A204.1 (cell line): Measurements from ENCODE around the gene MTHFD2L.

ENCODE experiments used
- FAIRE-seq: peaks from 2 replicates; lab custom pipeline; 2012; peaks lifted over from hg19 to GRCh38; lab: Jason Lieb, UNC

The MTHFD2L gene

GRCh38 chr4:74307170-74307569 is 149.3 kb downstream of the MTHFD2L start:
- FAIRE-seq: no peak

GRCh38 chr4:74308215-74308614 is 150.3 kb downstream of the MTHFD2L start, which contains the start of gene EPGN:
Gene EPGN (plus strand): TSS chr4:74308470. CDS start chr4:74308534, 64 bp downstream.
- FAIRE-seq: no peak

GRCh38 chr4:74309223-74309622 is 151.3 kb downstream of the MTHFD2L start:
- no peak for FAIRE-seq

GRCh38 chr4:74311696-74312313 is 153.9 kb downstream of the MTHFD2L start:
- FAIRE-seq: peak; percentile 83

GRCh38 chr4:74314329-74314728 is 156.4 kb downstream of the MTHFD2L start:
- FAIRE-seq: no peak

GRCh38 chr4:74314944-74315343 is 157.0 kb downstream of the MTHFD2L start:
- no peak for FAIRE-seq

GRCh38 chr4:74315376-74315775 is 157.5 kb downstream of the MTHFD2L start:
- no peak for FAIRE-seq

GRCh38 chr4:74316397-74316796 is 158.5 kb downstream of the MTHFD2L start:
- FAIRE-seq: no peak

- FAIRE-seq: no peak
Observed at GRCh38 chr4:74317616-74318246, 159.8 kb downstream of the MTHFD2L start.

- FAIRE-seq: no peak
Observed at GRCh38 chr4:74318276-74318675, 160.4 kb downstream of the MTHFD2L start.

GRCh38 chr4:74319470-74319869 is 161.6 kb downstream of the MTHFD2L start:
- no peak for FAIRE-seq

GRCh38 chr4:74320559-74321118 is 162.7 kb downstream of the MTHFD2L start:
- no peak for FAIRE-seq

GRCh38 chr4:74322301-74322700 is 164.4 kb downstream of the MTHFD2L start:
- FAIRE-seq: no peak

- no peak for FAIRE-seq
Observed at GRCh38 chr4:74323663-74324062, 165.7 kb downstream of the MTHFD2L start.

GRCh38 chr4:74324262-74324661 is 166.3 kb downstream of the MTHFD2L start:
- no peak for FAIRE-seq

- peak; percentile 43 for FAIRE-seq
Observed at GRCh38 chr4:74325886-74326285, 168.0 kb downstream of the MTHFD2L start.

GRCh38 chr4:74327762-74328161 is 169.8 kb downstream of the MTHFD2L start:
- FAIRE-seq: no peak

- FAIRE-seq: no peak
Observed at GRCh38 chr4:74328501-74328900, 170.6 kb downstream of the MTHFD2L start.

GRCh38 chr4:74329307-74329706 is 171.4 kb downstream of the MTHFD2L start:
- no peak for FAIRE-seq

GRCh38 chr4:74330295-74330750 is 172.4 kb downstream of the MTHFD2L start:
- FAIRE-seq: no peak

- FAIRE-seq: no peak
Observed at GRCh38 chr4:74331252-74331651, 173.3 kb downstream of the MTHFD2L start.

- FAIRE-seq: no peak
Observed at GRCh38 chr4:74331944-74332343, 174.0 kb downstream of the MTHFD2L start.

- FAIRE-seq: no peak
Observed at GRCh38 chr4:74334636-74335035, 176.7 kb downstream of the MTHFD2L start.
